ENCODE results near the gene RAMAC.
"Not testable (repeated sequence)": the region's sequence is repeated elsewhere in the genome, so short reads cannot be mapped to it uniquely, and the experiment has no call there.

Gene RAMAC

GRCh38 chr15:82985688-82986441, at the start of gene RAMAC:
RAMAC (plus strand) TSS chr15:82986210; CDS start chr15:82989019, 2,809 bp downstream.
- DNase-seq: peak; percentile 93

DNA sequence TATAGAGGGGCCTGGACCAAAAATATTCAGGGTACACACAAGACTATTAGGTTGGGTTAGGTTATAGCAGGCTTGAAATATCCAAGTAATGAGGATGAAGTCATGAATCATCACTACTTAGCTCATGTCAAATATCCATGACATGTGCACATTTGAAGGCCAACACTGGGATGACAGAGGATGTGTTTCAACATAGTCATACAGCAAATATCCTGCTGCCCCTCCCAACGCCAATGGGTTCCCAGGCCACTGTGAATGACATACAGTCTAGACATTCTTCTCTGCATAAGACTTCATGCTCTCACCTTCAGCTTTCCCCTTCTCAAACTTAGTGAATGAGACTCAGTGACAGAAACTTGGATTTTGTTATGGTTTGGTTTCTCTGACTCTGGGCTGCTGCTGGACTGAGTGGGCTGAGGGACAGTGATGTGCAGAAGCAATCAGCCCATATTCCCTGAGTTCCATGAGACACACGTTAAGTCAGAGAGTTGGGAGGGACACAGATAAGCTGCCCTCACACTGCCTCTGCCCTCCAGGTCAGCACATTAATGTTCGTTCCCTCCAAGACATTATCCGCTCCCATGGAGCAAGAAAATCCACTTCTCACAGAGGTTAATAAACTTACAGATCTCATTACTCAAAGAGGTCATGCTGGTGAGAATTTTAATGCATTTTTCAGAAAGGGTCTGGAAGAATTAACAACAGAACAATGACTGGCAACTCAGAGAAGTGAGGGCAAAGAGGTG, 48.9 kb upstream of the RAMAC start:
- DNase-seq: no peak

DNA sequence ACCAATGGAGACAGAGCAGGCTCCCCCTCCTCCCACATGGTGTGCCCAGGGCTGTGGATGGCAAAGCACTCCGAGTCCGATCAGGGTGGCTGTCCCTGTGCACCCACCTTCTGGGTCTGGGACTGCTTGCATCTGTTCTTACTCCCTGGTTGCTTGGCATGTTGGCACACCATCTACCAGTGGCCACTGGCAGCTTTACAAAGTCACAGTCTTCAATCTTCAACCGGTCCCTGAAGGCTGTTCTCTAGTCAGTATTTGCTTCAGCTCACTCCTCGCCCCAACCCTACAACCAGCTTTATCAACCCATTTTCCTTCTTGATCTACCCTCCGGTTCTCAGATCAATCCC, 48.3 kb upstream of the RAMAC start:
- no peak for DNase-seq

DNA sequence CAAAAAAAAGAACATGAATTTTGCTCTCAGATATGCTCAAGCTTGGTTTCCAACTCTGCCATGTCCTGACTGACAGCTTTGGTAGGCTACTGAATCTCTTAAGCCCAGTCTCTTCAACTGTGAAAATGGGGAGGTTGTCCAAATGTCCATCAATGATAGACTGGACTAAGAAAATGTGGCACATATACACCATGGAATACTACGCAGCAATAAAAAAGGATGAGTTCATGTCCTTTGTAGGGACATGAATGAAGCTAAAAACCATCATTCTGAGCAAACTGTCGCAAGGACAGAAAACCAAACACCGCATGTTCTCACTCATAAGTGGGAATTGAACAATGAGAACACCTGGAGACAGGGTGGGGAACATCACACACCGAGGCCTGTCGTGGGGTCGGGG, 46.3 kb upstream of the RAMAC start:
- DNase-seq: not testable (repeated sequence)

DNA sequence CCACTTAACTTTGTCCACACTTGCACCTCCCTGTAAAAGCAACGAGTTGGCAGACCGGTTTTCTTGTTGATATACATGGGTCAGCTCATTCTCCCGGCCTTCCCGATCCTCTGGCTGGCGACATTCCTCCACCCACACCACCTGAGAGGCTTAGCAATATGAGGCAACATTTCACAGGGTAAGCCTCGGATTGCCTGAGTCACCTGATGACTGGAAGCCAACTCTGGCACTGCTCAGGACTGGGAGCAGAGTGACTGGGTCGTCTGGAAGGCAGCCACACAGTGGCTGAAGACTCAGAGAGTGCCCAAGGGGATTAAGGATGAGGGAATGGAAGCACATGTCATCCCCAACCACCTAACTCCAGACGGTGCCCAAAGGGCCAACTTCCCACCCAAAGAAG, 43.3 kb upstream of the RAMAC start:
- no peak for DNase-seq

DNA sequence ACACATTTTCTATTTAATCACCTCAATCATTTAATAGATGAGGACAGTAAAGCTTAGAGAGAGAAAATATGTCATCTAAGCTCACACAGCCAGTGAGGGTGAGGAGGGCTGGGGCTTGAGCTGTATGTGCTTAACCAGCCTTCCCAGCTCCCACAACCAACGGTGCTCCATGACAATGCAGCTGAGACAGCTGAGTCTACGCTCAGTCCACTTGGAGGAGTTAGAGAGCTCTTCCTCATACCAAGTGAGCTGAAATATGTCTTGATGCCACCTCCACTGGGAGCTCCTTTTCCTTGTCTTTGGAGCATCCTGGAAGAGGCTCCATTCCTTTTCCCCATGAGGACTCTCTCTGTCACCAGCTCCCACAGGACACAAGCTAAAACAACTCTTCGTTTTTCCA, 42.8 kb upstream of the RAMAC start:
- DNase-seq: no peak

DNA sequence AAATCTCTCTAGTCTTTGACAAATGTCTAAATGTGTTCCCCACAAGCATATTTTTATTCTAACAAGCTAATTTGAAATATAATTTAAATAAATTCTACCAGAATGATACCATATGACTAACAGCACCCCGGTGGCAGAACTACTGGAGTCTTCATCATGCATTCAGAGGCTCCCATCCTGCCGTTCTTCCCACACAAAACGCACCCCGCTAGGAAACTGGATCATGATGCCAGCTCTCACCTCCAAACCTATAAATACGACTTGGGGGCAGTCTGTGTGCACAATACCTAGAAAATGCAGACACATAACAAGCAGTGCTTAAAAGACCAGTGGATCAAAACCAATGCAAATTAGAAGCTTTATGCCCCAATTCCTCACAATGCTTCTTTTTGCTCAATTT, 42.0 kb upstream of the RAMAC start:
- DNase-seq: no peak

GRCh38 chr15:82944821-82945220, 41.2 kb upstream of the RAMAC start:
- DNase-seq: no peak

DNA sequence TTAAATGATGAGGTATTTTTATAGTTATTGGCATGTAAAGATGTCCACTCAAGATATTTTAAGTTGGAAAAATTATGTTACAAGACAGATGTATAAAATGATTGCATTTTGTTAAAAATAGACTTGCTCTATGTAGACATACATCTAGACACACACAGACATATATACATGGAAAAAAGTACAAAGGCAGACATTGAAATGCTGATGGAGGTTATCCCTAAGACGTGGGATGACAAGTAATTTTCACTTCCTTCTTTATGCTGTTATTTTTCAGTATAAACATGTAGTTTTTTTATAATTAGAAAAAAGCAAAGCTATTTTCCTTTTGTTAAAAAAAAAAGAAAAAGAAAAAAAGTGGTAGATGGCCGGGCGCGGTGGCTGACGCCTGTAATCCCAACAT, 40.7 kb upstream of the RAMAC start:
- DNase-seq: no peak

- no peak for DNase-seq
These were observed 39.8 kb upstream of the RAMAC start for GRCh38 chr15:82946155-82946701.

- no peak for DNase-seq
These were observed 35.7 kb upstream of the RAMAC start for GRCh38 chr15:82950295-82950694.

- peak; percentile 21 for DNase-seq
These were observed 35.2 kb upstream of the RAMAC start for GRCh38 chr15:82950746-82951370.

- DNase-seq: no peak
These were observed 34.4 kb upstream of the RAMAC start for GRCh38 chr15:82951472-82952157.

GRCh38 chr15:82952158-82953081, 33.6 kb upstream of the RAMAC start, which contains the start of gene HOMER2:
HOMER2 (minus strand) TSS chr15:82952720; CDS start chr15:82952535, 185 bp downstream.
- no peak for DNase-seq

- no peak for DNase-seq
These were observed 27.4 kb upstream of the RAMAC start for GRCh38 chr15:82958638-82959037.

GRCh38 chr15:82959423-82959822, 26.6 kb upstream of the RAMAC start:
- DNase-seq: no peak

- DNase-seq: no peak
These were observed 25.2 kb upstream of the RAMAC start for GRCh38 chr15:82960766-82961165.

GRCh38 chr15:82963471-82964341, 22.3 kb upstream of the RAMAC start:
- no peak for DNase-seq

DNA sequence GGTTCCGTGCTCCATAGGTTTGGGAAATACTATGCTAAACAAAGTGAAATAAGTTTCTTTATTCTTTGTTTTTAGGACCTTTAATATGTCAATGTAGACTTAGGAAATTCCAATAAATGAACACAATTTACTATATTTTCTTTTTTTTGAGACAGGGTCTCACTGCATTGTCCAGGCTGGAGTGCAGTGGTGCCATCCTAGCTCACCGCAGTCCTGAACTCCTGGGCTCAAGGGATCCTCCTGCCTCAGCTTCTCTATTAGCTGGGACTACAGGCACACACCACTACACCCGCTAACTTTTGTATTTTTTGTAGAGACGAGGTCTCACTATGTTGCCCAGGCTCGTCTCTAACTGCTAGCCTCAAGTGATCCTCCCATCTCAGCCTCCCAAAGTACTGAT, 21.1 kb upstream of the RAMAC start:
- DNase-seq: no peak

GRCh38 chr15:82966671-82967071, 19.3 kb upstream of the RAMAC start:
- peak; percentile 83 for DNase-seq

GRCh38 chr15:82968066-82968465, 17.9 kb upstream of the RAMAC start:
- DNase-seq: no peak

All from activated CD4-positive, alpha-beta T cell treated with anti-CD3 and anti-CD28 coated beads, Interleukin-2, amount 50 U/mL, for 16 hours (primary cell).